Esophagus (tissue), 2 donors: ENCODE data around the gene SPATA4. TPM values are rescaled to one million over a fixed set of nuclear protein-coding genes. Genes with fewer than 3 reads are reported as not detected.

Source experiments
- H3K27ac ChIP-seq, 2 donors: one replicate each; pipeline ENCODE4 v1.5.1; 2013; ENCODE audit warnings: low read depth in 2 of 2, mild to moderate bottlenecking in 2 of 2, inconsistent platforms in 1 of 2, low read length in 1 of 2, moderate library complexity in 1 of 2
- H3K27me3 ChIP-seq, 2 donors: one replicate each; pipeline ENCODE4 v1.6.1; 2013; ENCODE audit warnings: low read length in 2 of 2, control low read depth in 1 of 2, mild to moderate bottlenecking in 1 of 2; ENCODE audit not compliant: insufficient read depth in 2 of 2, control insufficient read depth in 1 of 2
- H3K36me3 ChIP-seq, 2 donors: one replicate each; pipeline ENCODE4 v1.6.1; 2013; ENCODE audit warnings: low read length in 1 of 2; ENCODE audit not compliant: control insufficient read depth in 2 of 2, insufficient read depth in 2 of 2
- H3K4me1 ChIP-seq, 2 donors: one replicate each; pipeline ENCODE4 v1.6.1; 2013; ENCODE audit warnings: low read length in 1 of 2; ENCODE audit not compliant: control insufficient read depth in 2 of 2, insufficient read depth in 2 of 2
- H3K4me3 ChIP-seq, 2 donors: one replicate each; pipeline ENCODE4 v1.5.1; 2013; ENCODE audit warnings: low read length in 2 of 2, mild to moderate bottlenecking in 2 of 2, low read depth in 1 of 2, moderate library complexity in 1 of 2
- H3K9me3 ChIP-seq, 2 donors: one replicate each; pipeline ENCODE4 v1.6.1; 2013; ENCODE audit warnings: mild to moderate bottlenecking in 2 of 2, low read depth in 1 of 2, low read length in 1 of 2, moderate library complexity in 1 of 2; ENCODE audit not compliant: control insufficient read depth in 2 of 2, insufficient read depth in 1 of 2
- WGBS, 2 donors: extraction: QIAGEN DNeasy Blood & Tissue Kit; methylation state at CpG; one replicate each; pipeline ENCODE4 v1.1.7; 2013; 5-methylcytosine and 5-hydroxymethylcytosine counted together
- polyA plus RNA-seq, 2 donors: library from polyadenylated mRNA; stranded (reverse); fragments of 200-250 nt; gene quantifications; one replicate each; pipeline ENCODE4 v1.2.3, GENCODE V29; 2013
- donor health status: healthy with polysubstance abuse.
- donor health status: Bipolar disorder and iron deficiency.

Gene SPATA4
- under 1 TPM in 1 of 2 donors, not detected in 1; 0.06 TPM for polyA plus RNA-seq

DNA sequence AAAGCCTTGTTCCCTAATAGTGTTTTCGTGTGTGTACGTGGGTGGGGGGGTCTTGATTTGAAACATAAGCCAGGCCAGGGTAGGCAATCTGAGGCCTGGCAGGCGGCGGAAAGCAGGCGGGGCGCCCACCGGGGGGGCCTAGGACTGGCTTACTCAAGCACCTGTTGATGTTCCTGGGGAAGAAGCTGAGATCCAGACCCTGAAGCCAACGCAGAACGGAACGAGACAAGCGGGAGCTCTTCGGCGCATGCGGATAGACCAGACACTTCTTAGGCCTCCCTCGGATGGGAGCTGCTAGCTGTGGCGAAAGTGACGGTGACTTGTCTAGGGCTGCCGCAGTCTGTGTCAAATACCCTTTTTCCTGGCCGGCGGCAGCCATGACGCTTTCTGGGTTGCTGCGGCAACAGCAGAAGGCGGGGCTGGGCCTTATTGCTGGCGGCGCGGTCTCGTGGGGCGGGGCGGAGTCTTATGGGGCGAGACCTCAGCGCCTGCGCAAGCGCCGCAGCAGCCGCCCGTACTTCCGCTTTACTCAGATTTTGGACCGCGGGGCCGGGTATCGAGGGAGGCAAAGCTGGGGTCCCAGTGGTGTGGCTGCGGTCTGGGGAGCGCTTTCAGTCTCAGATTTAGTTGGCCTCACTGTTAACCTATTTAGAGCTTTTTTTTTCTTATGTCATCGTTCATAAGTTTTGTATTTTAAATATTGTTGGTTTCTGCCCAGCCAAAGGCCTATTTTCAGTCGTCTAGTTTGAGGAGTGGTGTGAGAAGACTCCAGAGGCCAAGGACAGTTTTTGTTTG, at the start of gene SPATA4:
Gene SPATA4, minus strand, starts transcription at position 402 of the 795 bp plus-strand sequence. Its CDS starts 23 bp downstream, at position 379.
- no peaks in the 10 kb centered on the region for H3K36me3 ChIP-seq
- WGBS, 2 donors, result 1% methylated on average over 43 to 45 of the region's 45 CpGs
- no peaks in the 10 kb centered on the region for H3K4me1 ChIP-seq
- H3K4me3 ChIP-seq, result peak within 1 kb of the TSS; percentile 65 to 69
- no peaks in the 10 kb centered on the region for H3K27me3 ChIP-seq
- no peaks in the 10 kb centered on the region for H3K9me3 ChIP-seq
- peak within 1 kb of the TSS; percentile 35 to 81 for H3K27ac ChIP-seq

DNA sequence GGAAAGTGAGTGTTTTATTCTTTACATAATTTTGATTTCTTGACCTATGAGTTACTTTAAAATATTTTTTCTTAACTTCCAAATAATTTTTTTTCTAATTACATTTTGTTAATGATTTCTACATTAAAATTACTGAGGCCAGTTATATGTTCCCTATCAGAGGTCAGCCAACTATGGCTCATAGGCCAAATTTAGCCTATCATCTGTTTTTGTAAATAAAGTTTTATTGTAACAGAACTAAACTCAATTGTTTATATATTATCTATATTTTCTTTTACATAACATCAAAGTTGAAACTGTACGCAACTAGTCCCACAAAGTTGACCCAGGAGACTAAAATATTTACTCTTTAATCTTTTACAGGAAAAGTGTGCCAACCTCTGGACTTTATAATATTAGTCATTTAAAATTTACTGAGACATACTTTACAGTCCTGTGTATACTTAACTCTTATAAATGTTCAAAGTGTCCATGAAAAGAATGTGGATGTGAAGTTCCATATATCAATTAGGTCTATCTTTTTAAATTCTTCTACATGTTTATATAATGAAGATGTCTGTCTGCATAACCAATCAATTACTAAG, 47.5 kb upstream of the SPATA4 start:
- H3K4me1 ChIP-seq, result no peaks in the 10 kb centered on the region
- H3K36me3 ChIP-seq, result no peaks in the 10 kb centered on the region
- no peak overlapping the region for H3K4me3 ChIP-seq
- H3K27ac ChIP-seq, result no peak overlapping the region
- WGBS, 2 donors, result 83 to 86% methylated on average over 1 of the region's 1 CpG
- H3K9me3 ChIP-seq, result no peaks in the 10 kb centered on the region
- H3K27me3 ChIP-seq, result no peaks in the 10 kb centered on the region

DNA sequence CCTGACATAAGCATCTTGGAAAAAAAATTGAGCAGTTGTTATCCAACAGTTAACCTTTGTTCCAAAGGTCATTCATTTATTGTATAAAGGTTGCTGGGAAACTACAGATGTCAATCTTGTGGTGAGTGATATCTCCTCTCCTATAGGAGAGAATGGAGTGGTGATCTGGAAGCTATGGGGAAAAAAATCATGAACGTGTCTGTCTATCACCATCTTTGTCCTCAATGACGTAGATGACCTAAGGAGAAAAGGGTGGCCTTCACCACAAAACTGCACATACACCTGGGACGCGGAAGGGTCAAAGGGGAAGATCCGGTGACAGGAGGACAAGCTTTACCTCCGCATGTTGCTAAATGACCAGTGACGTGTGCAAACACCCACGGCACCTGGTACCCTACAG, 46.3 kb upstream of the SPATA4 start:
- Histone ChIP-seq H3K4me1 (no peaks in the 10 kb centered on the region), H3K27ac (no peak overlapping the region)
- WGBS, 2 donors, result 86 to 91% methylated on average over 8 of the region's 8 CpGs

GRCh38 chr4:176238826-176239225, 43.4 kb upstream of the SPATA4 start:
- no peaks in the 10 kb centered on the region for H3K9me3 ChIP-seq
- H3K27me3 ChIP-seq, result no peaks in the 10 kb centered on the region
- H3K4me1 ChIP-seq, result no peaks in the 10 kb centered on the region
- peak overlapping the region; percentile 64 to 68 for H3K27ac ChIP-seq
- WGBS, 2 donors, result 58 to 60% methylated on average over 4 of the region's 4 CpGs
- H3K4me3 ChIP-seq, result no peak overlapping the region
- H3K36me3 ChIP-seq, result no peaks in the 10 kb centered on the region

More for the DNA sequence above, 46.3 kb upstream of the SPATA4 start:
- Histone ChIP-seq H3K27me3 (no peaks in the 10 kb centered on the region), H3K9me3 (no peaks in the 10 kb centered on the region), H3K4me3 (no peak overlapping the region), H3K36me3 (no peaks in the 10 kb centered on the region)

DNA sequence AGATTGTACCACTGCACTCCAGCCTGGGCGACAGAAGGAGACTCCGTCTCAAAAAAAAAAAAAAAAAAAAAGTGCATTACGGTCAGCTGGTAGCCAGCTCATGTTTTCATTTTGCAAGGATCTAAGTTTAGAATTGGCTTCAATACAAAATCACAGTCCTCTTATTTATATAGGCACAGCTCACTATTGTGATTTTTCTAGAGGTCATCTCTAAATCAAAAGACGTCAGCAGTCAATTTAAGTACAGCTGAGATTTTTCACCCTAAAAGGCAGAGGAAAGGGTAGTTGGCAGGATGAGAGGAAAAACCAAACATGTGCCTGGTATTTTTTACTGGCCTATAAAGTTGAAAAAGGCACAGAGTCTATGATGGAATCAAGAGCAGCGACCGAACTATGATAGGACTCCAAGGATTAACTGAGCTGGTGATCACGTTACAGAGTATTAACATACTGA, 42.8 kb upstream of the SPATA4 start:
- Histone ChIP-seq H3K27ac (peak overlapping the region in 1 of 2 donors; percentile 64), H3K4me1 (no peaks in the 10 kb centered on the region), H3K36me3 (no peaks in the 10 kb centered on the region), H3K4me3 (no peak overlapping the region), H3K27me3 (no peaks in the 10 kb centered on the region), H3K9me3 (no peaks in the 10 kb centered on the region)
- WGBS, 2 donors, result 50 to 61% methylated on average over 7 of the region's 7 CpGs

DNA sequence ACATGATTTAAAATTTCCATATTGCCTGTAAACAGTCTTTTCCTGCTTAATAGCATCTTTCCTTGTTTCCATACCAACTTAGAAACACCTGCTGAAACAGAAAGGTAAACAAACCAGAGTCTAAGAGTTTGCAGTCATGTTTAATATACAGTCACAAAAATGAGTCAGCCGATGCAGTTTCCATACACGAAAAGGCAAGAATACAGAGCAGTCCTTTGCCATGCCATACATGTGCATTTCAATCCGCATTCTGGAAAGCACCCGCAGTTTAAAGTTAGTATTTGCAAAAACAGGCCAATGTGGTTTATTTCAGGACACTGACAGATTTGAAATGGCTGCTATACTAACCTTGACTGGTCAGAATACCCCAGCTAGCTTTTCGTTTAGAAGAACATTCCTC, 41.6 kb upstream of the SPATA4 start:
- H3K9me3 ChIP-seq, result no peaks in the 10 kb centered on the region
- no peaks in the 10 kb centered on the region for H3K27me3 ChIP-seq
- H3K36me3 ChIP-seq, result no peaks in the 10 kb centered on the region
- no peaks in the 10 kb centered on the region for H3K4me1 ChIP-seq
- WGBS, 2 donors, result 53 to 65% methylated on average over 5 of the region's 5 CpGs
- no peak overlapping the region for H3K4me3 ChIP-seq
- no peak overlapping the region for H3K27ac ChIP-seq

DNA sequence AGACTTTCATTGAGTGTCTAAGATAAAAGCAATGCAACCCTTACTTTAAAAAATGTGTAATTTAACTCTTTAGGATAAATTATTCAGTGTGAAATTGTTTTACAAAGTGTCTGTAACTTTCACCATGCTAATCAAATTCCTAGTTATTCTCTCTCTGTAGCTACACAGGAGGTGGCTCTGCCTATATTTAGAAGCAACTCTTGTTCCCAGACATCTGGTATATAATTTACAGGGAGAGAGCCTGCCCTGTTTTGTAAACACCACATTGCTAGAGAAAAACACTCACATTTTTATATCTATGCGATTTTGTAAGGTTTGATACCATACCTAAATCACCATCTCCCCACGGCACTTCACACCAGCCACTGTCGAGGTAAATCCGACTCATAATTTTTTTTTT, 35.5 kb upstream of the SPATA4 start:
- Histone ChIP-seq H3K27me3 (no peaks in the 10 kb centered on the region), H3K4me3 (no peak overlapping the region), H3K9me3 (no peaks in the 10 kb centered on the region), H3K27ac (no peak overlapping the region), H3K36me3 (no peaks in the 10 kb centered on the region), H3K4me1 (no peaks in the 10 kb centered on the region)
- 71 to 74% methylated on average over 4 of the region's 4 CpGs for WGBS, 2 donors

DNA sequence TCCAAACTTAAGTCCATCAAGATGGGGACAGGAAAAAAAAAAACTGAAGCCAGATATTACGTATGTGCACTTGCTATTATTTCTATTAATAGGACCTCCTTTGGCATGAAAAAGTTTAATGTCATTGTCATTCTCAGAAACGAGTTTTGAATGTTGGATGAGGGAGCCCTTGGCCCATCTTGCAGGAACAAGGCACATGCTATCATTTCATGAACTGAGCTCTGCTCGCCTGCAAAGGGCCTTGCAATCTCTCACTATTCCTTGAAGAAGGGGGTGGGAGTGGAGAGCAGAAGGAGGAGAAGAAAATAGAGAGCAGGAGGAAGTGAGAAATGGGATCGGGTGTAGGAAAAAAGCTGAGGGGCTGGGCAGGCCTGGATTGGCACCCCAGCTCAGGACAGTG, 34.3 kb upstream of the SPATA4 start:
- WGBS, 2 donors, result 49 to 56% methylated on average over 4 of the region's 4 CpGs
- Histone ChIP-seq H3K27ac (no peak overlapping the region), H3K36me3 (no peaks in the 10 kb centered on the region)

DNA sequence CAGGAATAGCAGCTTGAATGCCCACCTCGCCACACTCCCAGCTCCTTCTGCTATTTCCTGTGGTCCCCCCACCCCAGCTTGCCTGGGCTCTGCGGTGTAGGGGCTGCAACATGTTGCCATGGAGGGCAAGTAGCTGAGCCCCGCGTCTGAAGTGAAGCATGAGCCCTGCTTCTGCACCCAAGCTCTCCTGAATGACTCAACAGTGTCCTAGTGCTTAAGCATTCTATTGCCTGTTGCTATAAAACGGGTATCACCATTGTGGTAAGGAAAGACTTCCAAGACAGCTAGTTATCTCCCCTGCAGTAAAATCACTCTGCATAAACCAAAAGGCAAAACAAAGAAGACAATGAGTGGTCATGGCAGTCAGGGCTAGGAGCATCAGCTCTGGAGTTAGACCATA, 31.4 kb upstream of the SPATA4 start:
- H3K9me3 ChIP-seq, result no peaks in the 10 kb centered on the region
- H3K36me3 ChIP-seq, result no peaks in the 10 kb centered on the region
- no peak overlapping the region for H3K4me3 ChIP-seq
- H3K4me1 ChIP-seq, result no peaks in the 10 kb centered on the region
- WGBS, 2 donors, result 41 to 67% methylated on average over 5 of the region's 5 CpGs
- H3K27ac ChIP-seq, result no peak overlapping the region
- no peaks in the 10 kb centered on the region for H3K27me3 ChIP-seq

More for the DNA sequence above, 34.3 kb upstream of the SPATA4 start:
- Histone ChIP-seq H3K4me1 (no peaks in the 10 kb centered on the region), H3K9me3 (no peaks in the 10 kb centered on the region), H3K4me3 (no peak overlapping the region), H3K27me3 (no peaks in the 10 kb centered on the region)
